GM21529 (cell line): Measurements from ENCODE around the gene ATXN1.
"Not testable (repeated sequence)": the region's sequence is repeated elsewhere in the genome, so short reads cannot be mapped to it uniquely, and the experiment has no call there.

Source experiments
- ATAC-seq: cut with Tn5 transposase; IDR thresholded peaks from one replicate; pipeline ENCODE4 v1.9.1; 2021; ENCODE audit not compliant: unreplicated experiment

The ATXN1 gene

DNA sequence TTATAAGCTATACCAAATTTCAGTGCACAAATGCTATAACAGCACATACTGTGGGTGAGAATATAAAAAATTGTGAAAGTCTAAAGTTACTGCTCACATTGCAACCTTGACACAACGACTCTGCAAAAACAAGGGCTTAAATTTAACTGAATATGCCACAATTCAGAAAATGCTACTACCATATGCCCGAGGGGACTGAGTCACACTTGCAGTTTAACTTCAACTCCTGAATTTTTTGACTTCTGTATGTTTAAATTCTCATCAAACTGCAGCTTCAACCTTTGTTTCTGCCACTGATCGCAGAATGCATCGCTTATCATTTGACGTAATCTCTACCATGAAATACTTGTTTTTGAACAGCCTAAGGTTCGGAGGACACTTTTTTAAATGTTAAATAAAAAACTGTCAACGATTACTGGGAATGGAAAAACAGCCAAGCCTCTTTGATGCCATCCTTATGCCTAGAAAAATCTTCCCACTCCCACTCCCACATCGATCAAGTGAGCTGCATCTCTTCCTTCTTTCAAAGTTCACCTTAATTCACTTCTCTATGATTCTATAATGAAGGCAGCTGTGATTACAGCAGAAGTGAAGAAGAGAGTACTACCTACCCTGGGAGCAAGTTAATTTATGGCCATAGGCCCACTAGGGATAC lies 136.5 kb downstream of the ATXN1 start:
- ATAC-seq = no peak

GRCh38 chr6:16623731-16624130 lies 137.5 kb downstream of the ATXN1 start:
- no peak for ATAC-seq

DNA sequence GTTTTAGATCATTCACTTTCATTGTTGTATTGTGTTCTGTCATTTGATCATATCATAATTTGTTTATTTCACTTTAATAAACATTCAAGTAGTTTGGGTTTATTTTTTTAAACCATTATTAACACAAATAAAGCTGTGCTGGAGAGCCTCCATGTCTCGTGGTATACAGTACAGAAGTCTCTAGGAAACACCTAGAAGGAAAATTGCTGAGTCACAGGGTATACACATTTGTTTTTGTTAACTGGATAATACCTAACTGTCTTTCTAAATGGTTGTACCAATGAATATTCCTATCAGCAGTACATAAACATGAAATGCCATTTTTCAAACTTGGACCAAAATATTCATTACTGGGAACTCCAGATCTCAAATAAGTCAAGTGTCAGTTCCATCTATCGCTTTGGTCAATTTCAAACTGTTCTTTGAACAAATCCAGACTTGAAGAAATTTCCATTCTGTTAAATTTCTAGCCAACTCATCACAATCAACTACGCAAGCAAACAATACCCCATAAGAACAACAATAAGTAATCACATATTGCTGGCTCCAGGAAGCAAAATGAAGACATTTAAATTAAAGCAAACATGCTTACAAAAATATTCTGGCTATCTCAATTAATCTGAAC lies 138.1 kb downstream of the ATXN1 start:
- ATAC-seq = no peak

GRCh38 chr6:16622193-16622592 lies 139.1 kb downstream of the ATXN1 start:
- ATAC-seq = no peak

- ATAC-seq = no peak
Measured at GRCh38 chr6:16621002-16621401, 140.3 kb downstream of the ATXN1 start.

DNA sequence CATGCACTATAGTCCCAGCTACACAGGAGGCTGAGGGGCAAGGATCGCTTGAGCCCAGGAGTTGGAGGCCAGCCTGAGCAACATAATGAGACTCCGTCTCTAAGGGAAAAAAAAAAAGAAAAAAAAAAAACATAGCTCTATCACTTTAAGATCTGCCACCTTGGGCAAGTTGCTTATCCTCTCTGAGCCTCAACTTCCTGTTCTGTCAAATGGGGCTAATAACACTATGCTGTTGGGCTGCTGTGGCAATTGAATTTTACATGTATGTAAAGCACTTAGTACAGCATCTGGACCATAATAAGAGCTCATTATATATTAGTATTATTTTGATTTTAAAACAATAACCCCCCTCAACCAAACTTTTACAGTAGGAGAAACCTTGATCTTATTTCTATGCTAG lies 141.5 kb downstream of the ATXN1 start:
- ATAC-seq = no peak

GRCh38 chr6:16618962-16619361 lies 142.3 kb downstream of the ATXN1 start:
- ATAC-seq = no peak

DNA sequence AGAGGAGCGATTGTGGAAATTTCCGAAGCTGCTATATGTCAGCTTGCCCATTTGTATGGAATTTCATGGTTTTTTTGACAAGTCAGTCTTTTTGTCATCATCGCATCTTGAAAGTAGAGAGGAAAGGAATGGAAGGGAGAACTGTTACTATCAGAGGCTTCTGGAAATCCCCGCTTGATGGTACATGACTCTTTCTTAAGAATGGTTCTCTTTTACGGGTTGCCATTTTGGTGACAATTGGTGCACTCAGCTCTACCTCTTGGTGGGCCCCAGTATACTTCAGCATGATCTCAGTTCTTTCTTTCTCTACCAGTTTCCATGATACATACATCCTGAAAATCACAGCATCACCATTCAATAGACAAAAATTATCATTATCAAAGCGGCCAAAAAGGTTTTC lies 146.0 kb downstream of the ATXN1 start:
- not testable (repeated sequence) for ATAC-seq

DNA sequence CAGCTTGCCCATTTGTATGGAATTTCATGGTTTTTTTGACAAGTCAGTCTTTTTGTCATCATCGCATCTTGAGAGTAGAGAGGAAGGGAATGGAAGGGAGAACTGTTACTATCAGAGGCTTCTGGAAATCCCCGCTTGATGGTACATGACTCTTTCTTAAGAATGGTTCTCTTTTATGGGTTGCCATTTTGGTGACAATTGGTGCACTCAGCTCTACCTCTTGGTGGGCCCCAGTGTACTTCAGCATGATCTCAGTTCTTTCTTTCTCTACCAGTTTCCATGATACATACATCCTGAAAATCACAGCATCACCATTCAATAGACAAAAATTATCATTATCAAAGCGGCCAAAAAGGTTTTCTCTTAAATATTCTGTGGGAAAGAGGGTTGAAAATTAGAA lies 147.1 kb downstream of the ATXN1 start:
- not testable (repeated sequence) for ATAC-seq

GRCh38 chr6:16613504-16613903 lies 147.8 kb downstream of the ATXN1 start:
- ATAC-seq = not testable (repeated sequence)

DNA sequence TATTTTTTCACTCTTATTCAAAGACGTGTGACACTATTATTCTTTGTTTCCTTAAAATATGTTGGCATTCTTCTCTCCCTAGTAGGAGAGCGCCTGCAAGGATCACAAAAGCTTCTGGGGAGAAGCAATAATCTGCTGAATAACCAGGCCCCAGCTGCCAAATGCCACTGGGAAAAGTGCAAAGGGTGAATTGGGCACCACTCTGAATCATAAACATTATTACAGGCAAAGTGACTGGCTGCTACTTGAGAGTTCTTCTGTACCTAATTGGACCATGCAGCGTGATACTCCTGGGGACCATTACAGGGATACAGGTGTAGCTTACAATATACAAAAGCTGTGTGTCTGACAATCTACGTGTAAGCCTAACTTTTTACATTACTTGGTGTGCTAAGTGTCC lies 152.8 kb downstream of the ATXN1 start:
- no peak for ATAC-seq

DNA sequence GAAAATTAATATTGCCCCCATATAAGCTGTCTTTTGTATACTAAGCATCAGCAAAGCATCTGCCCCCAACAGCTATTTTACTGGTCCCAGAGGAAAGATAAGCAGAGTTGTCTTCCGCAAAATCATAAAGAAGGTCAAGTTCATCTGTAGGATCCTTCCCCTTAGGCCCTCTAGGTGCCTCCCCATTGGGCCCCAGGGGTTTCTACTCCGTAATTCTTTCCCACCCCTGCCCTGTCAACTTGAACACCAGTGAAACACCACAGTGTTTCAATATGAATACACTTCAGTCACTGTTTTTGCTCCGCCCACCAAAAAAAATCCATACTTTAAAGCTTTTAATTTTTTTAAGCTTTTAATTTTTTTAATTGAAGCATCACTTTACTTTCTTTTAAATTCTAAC lies 159.2 kb downstream of the ATXN1 start:
- ATAC-seq = peak; percentile 96

DNA sequence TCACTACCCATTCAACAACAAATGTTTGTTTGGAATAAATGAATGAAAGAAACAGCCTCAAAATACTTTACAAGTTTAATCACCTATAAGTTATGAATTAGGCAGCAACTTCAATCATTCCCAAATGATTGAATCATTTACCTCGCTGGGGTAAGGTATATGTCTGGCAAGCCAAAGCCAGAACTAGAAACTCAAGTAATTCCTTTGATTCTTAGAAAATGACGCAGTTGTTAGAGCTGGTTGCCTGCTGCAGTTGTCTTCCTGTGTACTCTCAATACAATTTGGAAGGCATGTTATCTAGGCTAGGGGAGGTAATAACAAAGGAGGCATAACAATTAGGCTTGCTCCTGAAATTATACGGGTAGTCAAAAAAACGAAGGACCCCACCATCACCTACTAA lies 160.6 kb downstream of the ATXN1 start:
- ATAC-seq = no peak

GRCh38 chr6:16600026-16600425 lies 161.2 kb downstream of the ATXN1 start:
- no peak for ATAC-seq

DNA sequence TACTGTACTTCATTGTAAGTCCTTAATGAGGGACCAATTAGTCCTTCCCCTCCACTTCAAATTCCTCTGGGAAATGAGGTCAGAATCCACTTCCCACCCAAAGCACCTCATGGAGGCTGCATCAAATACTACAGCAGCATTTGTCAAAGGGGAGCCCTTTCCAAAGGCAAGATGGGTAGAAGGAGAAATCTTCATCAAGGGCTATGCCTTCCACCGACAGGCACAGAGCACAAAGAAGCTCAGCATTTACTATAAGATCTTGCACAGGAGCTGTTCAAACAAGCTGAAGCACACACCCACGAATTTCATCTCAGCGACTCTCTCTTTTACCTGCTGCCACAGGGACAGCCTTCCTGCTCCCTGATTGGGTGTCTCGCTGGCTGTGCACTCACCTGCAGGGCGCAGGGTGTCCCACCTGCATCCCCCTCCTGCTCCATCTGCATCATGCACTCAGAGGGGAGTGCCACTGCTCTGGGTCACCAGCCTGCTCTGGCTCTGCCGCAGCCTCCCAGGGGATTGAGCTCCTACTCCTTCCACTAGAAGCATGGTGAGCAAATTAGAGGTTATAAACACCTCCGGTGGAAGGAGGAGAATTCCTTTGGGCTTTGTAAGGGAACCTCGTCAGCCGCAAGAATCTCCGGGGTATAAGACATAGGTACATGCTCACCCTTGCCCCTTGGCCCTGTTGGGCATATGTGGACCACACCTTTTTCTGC lies 164.5 kb downstream of the ATXN1 start:
- ATAC-seq = no peak

- ATAC-seq = no peak
Measured at GRCh38 chr6:16595514-16596120, 165.6 kb downstream of the ATXN1 start.

DNA sequence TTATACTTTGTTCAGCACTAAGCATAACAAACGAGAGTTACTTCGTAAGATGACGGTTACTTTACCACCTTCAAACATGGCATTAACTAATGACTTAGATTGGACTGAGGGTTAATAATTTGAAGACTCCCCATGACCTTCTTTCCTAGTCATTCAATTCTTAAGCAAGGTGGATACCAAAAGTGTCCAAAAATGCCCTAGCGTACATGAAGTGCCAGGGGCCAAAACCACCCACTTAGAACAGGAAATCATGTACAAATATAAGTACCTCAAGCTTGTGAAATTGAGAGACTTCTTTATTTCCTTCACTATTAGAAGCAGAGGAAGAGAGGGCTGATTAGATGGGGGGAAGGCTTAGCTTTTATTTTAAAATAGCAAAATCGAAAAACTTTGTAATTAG lies 166.4 kb downstream of the ATXN1 start:
- ATAC-seq = no peak

DNA sequence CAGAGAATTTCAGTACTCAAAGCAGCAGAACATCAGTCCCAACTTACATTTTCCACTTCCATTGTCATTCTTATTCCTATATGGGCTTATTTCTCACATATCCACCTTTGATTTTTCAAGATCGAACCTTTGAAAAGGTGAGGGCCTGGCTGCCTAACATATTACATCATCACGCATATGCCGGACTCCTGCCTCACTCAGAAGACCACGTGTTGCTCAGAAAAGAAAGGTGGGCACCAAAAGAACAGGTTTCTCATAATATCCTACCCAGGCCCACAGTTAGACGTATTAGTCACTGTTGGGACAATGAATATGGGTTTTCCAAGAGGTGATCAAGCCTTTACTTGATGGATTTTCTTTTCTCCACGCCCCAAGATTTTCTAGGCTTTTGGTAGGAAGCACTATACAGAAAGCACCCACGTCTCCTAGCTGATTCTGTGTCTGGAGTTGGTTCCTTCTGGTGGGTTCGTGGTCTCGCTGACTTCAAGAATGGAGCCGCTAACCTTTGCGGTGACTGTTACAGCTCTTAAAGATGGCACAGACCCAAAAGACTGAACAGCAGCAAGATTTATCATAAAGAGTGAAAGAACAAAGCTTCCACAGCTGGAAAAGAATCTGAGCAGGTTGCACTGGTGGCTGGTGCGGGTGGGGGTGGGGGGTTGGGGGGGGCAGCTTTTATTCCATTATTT lies 168.9 kb downstream of the ATXN1 start:
- ATAC-seq = no peak

- peak; percentile 81 for ATAC-seq
Measured at GRCh38 chr6:16591396-16592222, 169.7 kb downstream of the ATXN1 start.

DNA sequence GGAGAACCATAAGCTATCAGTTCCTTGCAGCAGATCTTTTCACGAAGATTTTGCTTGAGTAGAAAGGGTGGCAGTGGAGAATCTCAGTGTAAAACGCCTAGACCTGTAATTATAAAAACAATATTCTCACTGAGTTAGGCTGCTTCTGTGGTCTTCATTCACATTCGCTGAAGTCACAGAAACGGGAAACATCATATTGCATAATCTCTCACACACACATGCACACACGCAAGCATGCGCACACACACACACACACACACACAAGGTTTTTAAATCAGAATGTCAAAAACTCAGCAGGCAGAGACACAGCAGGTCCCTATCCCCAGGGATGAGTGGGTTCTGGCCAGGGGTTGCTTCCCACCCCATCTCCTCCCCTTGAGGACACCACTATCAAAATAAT lies 175.5 kb downstream of the ATXN1 start:
- ATAC-seq = no peak
